KMS-11 (cell line): ENCODE measurements around the gene KRT31.

ENCODE experiments used
- H2AFZ ChIP-seq: fragments of 200-600 bp; sonication (generic); 2 replicates; pipeline ENCODE4 v1.6.1; 2016; ENCODE audit warnings: antibody characterized with exemption, mixed run types, low read depth
- H3K27ac ChIP-seq: fragments of 200-600 bp; sonication (generic); 2 replicates; pipeline ENCODE4 v1.6.1; 2016; ENCODE audit warnings: mild to moderate bottlenecking, mixed run types
- H3K27me3 ChIP-seq: fragments of 200-600 bp; sonication (generic); 2 replicates; pipeline ENCODE4 v1.6.1; 2017; ENCODE audit warnings: mild to moderate bottlenecking, low read depth, mixed run types, moderate library complexity; ENCODE audit not compliant: insufficient read depth
- H3K36me3 ChIP-seq: fragments of 200-600 bp; sonication (generic); 2 replicates; pipeline ENCODE4 v1.6.1; 2017; ENCODE audit warnings: mild to moderate bottlenecking, mixed run types; ENCODE audit not compliant: insufficient read depth
- H3K4me1 ChIP-seq: fragments of 200-600 bp; sonication (generic); 2 replicates; pipeline ENCODE4 v1.6.1; 2016; ENCODE audit warnings: mild to moderate bottlenecking, low read depth, mixed run types; ENCODE audit not compliant: poor library complexity, severe bottlenecking
- H3K4me2 ChIP-seq: fragments of 200-600 bp; sonication (generic); 2 replicates; pipeline ENCODE4 v1.7.0; 2016; ENCODE audit warnings: mild to moderate bottlenecking, mixed run types
- H3K4me3 ChIP-seq: fragments of 200-600 bp; sonication (generic); IDR thresholded peaks from 2 replicates; pipeline ENCODE4 v1.6.1; 2017; ENCODE audit warnings: low read depth, low read length, mixed read lengths; ENCODE audit not compliant: insufficient read depth
- H3K79me2 ChIP-seq: fragments of 200-600 bp; sonication (generic); 2 replicates; pipeline ENCODE4 v1.6.1; 2016; ENCODE audit warnings: low read depth, mixed run types; ENCODE audit not compliant: insufficient read depth
- H3K9ac ChIP-seq: fragments of 200-600 bp; sonication (generic); 2 replicates; pipeline ENCODE4 v1.6.1; 2016; ENCODE audit warnings: mild to moderate bottlenecking, mixed run types
- H4K20me1 ChIP-seq: fragments of 200-600 bp; sonication (generic); 2 replicates; pipeline ENCODE4 v1.6.1; 2016; ENCODE audit warnings: mild to moderate bottlenecking, mixed run types; ENCODE audit not compliant: insufficient read depth
- CTCF ChIP-seq: fragments of 200-600 bp; sonication (generic); conservative IDR thresholded peaks from 2 replicates; pipeline ENCODE4 v1.6.1; 2017; ENCODE audit warnings: low read depth, mild to moderate bottlenecking, antibody characterized with exemption, low read length, moderate library complexity, mixed read lengths

Gene KRT31

GRCh38 chr17:41417576-41418015 lies 20.2 kb upstream of the KRT31 start:
- no peaks in the 10 kb centered on the region; the same call in 1 of the 2 replicates for H3K27me3 ChIP-seq
- TF ChIP-seq CTCF, result peak; percentile 46
- H2AFZ ChIP-seq, result no peak overlapping the region
- H3K4me3 ChIP-seq, result no peak overlapping the region
- H3K4me1 ChIP-seq, result no peaks in the 10 kb centered on the region
- no peaks in the 10 kb centered on the region for H3K36me3 ChIP-seq
- no peak overlapping the region for H3K9ac ChIP-seq
- no peaks in the 10 kb centered on the region for H3K79me2 ChIP-seq
- no peaks in the 10 kb centered on the region for H4K20me1 ChIP-seq
- no peak overlapping the region for H3K4me2 ChIP-seq
- H3K27ac ChIP-seq, result no peak overlapping the region

- Histone ChIP-seq H3K36me3 (no peaks in the 10 kb centered on the region), H4K20me1 (no peaks in the 10 kb centered on the region), H2AFZ (no peak overlapping the region), H3K79me2 (no peaks in the 10 kb centered on the region), H3K4me3 (no peak overlapping the region), H3K4me2 (no peak overlapping the region), H3K27me3 (no peaks in the 10 kb centered on the region; the same call in 1 of the 2 replicates), H3K27ac (no peak overlapping the region), H3K9ac (no peak overlapping the region), H3K4me1 (no peaks in the 10 kb centered on the region)
- no peak for TF ChIP-seq CTCF
Measured at GRCh38 chr17:41417127-41417526, 19.7 kb upstream of the KRT31 start.

- Histone ChIP-seq H2AFZ (no peak overlapping the region), H3K4me1 (no peaks in the 10 kb centered on the region), H3K4me2 (no peak overlapping the region), H3K4me3 (no peak overlapping the region), H3K27ac (no peak overlapping the region), H3K9ac (no peak overlapping the region), H3K36me3 (no peaks in the 10 kb centered on the region), H4K20me1 (no peaks in the 10 kb centered on the region), H3K27me3 (no peaks in the 10 kb centered on the region; the same call in 1 of the 2 replicates), H3K79me2 (no peaks in the 10 kb centered on the region)
- TF ChIP-seq CTCF, result no peak
Measured at GRCh38 chr17:41416479-41416878, 19.1 kb upstream of the KRT31 start.

- Histone ChIP-seq H3K79me2 (no peaks in the 10 kb centered on the region), H3K4me1 (no peaks in the 10 kb centered on the region), H3K36me3 (no peaks in the 10 kb centered on the region), H4K20me1 (no peaks in the 10 kb centered on the region), H2AFZ (no peak overlapping the region), H3K4me2 (no peak overlapping the region), H3K27ac (no peak overlapping the region), H3K9ac (no peak overlapping the region), H3K27me3 (no peaks in the 10 kb centered on the region; the same call in 1 of the 2 replicates), H3K4me3 (no peak overlapping the region)
- no peak for TF ChIP-seq CTCF
Measured at GRCh38 chr17:41415833-41416335, 18.5 kb upstream of the KRT31 start.
